ENCODE measurements around the gene MYBBP1A. TPM values are rescaled to one million over a fixed set of nuclear protein-coding genes. Genes with fewer than 3 reads are reported as not detected.

The MYBBP1A gene
- total RNA-seq, 1 donor from 2014 or later: 73.5 TPM

DNA sequence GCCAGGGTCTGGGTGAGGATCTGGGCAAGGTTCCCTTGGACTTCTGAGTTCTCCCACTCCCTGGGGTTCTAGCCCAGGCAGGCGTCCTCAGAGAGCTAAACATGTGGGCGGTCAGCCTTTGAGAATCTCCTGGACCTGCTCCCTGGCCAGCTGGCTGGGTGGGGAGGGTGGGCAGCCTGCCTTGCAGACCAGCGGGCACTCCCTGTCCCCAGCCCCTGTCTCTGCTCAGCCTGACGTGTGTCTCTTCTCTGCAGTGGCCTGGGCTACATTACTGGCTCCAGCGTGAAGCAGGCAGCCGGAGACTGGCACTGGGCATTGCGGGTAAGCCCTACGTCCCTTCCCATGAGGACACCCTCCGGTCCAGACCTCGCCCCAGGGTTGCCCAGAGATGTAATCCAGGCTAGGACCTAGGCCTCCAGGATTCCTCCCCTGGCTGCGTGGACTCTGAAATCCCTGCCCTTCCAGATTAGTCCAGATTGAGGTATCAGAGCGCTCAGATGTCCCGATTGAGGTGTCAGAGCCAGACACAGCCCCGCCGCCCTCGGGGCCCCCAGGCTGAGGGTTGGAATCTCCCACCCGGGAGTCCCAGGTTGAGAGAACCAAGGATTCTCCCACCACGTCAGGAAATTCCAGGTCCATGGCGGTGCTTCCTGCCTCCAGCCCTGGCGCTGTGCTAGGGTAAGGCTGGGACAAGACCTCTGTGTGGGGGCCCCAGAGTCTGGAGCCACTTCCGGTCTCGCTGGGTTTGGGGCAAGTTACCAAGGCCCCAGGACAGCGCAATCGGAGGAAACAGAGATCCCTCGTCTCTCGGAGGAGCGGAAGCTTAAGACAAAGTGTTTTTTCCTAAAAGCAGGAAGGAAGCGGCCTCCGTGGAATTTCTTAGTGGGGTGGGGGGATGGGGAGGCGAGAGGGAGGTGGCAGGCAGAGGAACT lies 24.1 kb downstream of the MYBBP1A start:
- H3K4me1 Mint-ChIP-seq: peaks cover 18% of the 10 kb centered on the region
- peaks cover 3% of the 10 kb centered on the region for H3K36me3 Mint-ChIP-seq
- no peaks in the 10 kb centered on the region for H3K27me3 Mint-ChIP-seq (ENCODE audit: low read depth)
- TF ChIP-seq CTCF (IDR thresholded peaks at IDR 0.05; ENCODE audit: unreplicated experiment): no peak
- no peaks in the 10 kb centered on the region for H3K9me3 Mint-ChIP-seq
- no peak overlapping the region for H3K4me3 Mint-ChIP-seq
- H3K27ac Mint-ChIP-seq: peak overlapping the region; percentile 50
- DNase-seq (ENCODE audit: low spot score in 2 of 2, unreplicated experiment in 2 of 2): no peak

- peaks cover 18% of the 10 kb centered on the region for H3K4me1 Mint-ChIP-seq
These were observed 25.5 kb downstream of the MYBBP1A start for GRCh38 chr17:4529533-4530152.

GRCh38 chr17:4527566-4528125 lies 27.5 kb downstream of the MYBBP1A start:
- no peaks in the 10 kb centered on the region for H3K36me3 Mint-ChIP-seq
- DNase-seq (ENCODE audit: low spot score in 2 of 2, unreplicated experiment in 2 of 2): no peak
- no peaks in the 10 kb centered on the region for H3K27me3 Mint-ChIP-seq (ENCODE audit: low read depth)
- H3K9me3 Mint-ChIP-seq: no peaks in the 10 kb centered on the region
- no peak for TF ChIP-seq CTCF (IDR thresholded peaks at IDR 0.05; ENCODE audit: unreplicated experiment)
- H3K4me1 Mint-ChIP-seq: peaks cover 21% of the 10 kb centered on the region
- H3K4me3 Mint-ChIP-seq: no peak overlapping the region
- no peak overlapping the region for H3K27ac Mint-ChIP-seq

More at GRCh38 chr17:4529533-4530152, 25.5 kb downstream of the MYBBP1A start:
- H3K27me3 Mint-ChIP-seq (ENCODE audit: low read depth): no peaks in the 10 kb centered on the region
- no peak overlapping the region for H3K27ac Mint-ChIP-seq
- no peaks in the 10 kb centered on the region for H3K36me3 Mint-ChIP-seq
- H3K4me3 Mint-ChIP-seq: no peak overlapping the region
- no peak for DNase-seq (ENCODE audit: low spot score in 2 of 2, unreplicated experiment in 2 of 2)
- no peaks in the 10 kb centered on the region for H3K9me3 Mint-ChIP-seq
- no peak for TF ChIP-seq CTCF (IDR thresholded peaks at IDR 0.05; ENCODE audit: unreplicated experiment)

DNA sequence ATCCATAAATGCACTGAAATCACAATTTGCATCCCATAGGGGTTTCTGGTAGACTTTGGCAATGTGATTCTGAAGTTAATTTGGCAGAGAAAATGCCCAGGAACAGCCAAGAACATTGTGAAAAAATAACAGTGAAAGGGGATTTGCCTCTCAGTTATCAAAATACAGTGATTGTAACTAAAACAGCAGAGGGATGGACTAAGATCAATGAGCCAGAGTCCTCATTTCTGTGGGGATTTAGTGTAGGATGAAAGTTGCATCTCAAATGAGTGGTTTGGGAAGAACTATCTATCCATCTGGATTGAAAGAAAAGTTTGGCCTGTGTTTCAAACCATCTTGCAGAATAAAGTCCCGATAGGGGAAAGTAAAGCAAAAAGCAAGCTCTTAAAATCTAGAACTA lies 28.1 kb downstream of the MYBBP1A start:
- no peak for DNase-seq (ENCODE audit: low spot score in 2 of 2, unreplicated experiment in 2 of 2)
- H3K4me1 Mint-ChIP-seq: peaks cover 26% of the 10 kb centered on the region
- H3K36me3 Mint-ChIP-seq: no peaks in the 10 kb centered on the region
- no peak overlapping the region for H3K27ac Mint-ChIP-seq
- H3K9me3 Mint-ChIP-seq: no peaks in the 10 kb centered on the region
- no peak overlapping the region for H3K4me3 Mint-ChIP-seq
- TF ChIP-seq CTCF (IDR thresholded peaks at IDR 0.05; ENCODE audit: unreplicated experiment): no peak
- H3K27me3 Mint-ChIP-seq (ENCODE audit: low read depth): no peaks in the 10 kb centered on the region

GRCh38 chr17:4525691-4526397 lies 29.3 kb downstream of the MYBBP1A start:
- H3K27me3 Mint-ChIP-seq (ENCODE audit: low read depth): no peaks in the 10 kb centered on the region

More at GRCh38 chr17:4525691-4526397, 29.3 kb downstream of the MYBBP1A start:
- Mint-ChIP-seq H3K4me3 (no peak overlapping the region), H3K4me1 (peaks cover 32% of the 10 kb centered on the region), H3K9me3 (no peaks in the 10 kb centered on the region), H3K27ac (no peak overlapping the region), H3K36me3 (no peaks in the 10 kb centered on the region)
- no peak for TF ChIP-seq CTCF (IDR thresholded peaks at IDR 0.05; ENCODE audit: unreplicated experiment)
- DNase-seq (ENCODE audit: low spot score in 2 of 2, unreplicated experiment in 2 of 2): no peak

All from mesothelial cell of epicardium (in vitro differentiated cells).